K562 (cell line): ENCODE results near the gene TEP1. TPM values are rescaled to one million over a fixed set of nuclear protein-coding genes. Genes with fewer than 3 reads are reported as not detected.

Source experiments
- ASH1L ChIP-seq: fragments of 450-650 bp; IDR thresholded peaks from 2 replicates; pipeline ENCODE4 v1.6.1; 2018; ENCODE audit warnings: borderline replicate concordance, mild to moderate bottlenecking, low read depth; ENCODE audit not compliant: partially characterized antibody
- CREBBP ChIP-seq: IDR thresholded peaks from one replicate; pipeline ENCODE4 v1.6.1; 2012; ENCODE audit warnings: low read depth, mild to moderate bottlenecking, control low read depth, inconsistent platforms, low read length
- EP400 ChIP-seq: fragments of 450-650 bp; IDR thresholded peaks from 2 replicates; pipeline ENCODE4 v1.6.1; 2017; ENCODE audit warnings: antibody characterized with exemption, mild to moderate bottlenecking, moderate library complexity
- HDAC6 ChIP-seq: IDR thresholded peaks from 2 replicates; pipeline ENCODE4 v1.6.1; 2012; ENCODE audit warnings: low read depth, mild to moderate bottlenecking, control low read depth, inconsistent platforms, low read length, moderate library complexity
- MAZ ChIP-seq, 2 experiments: fragments of 450-650 bp in 1 of 2; sonication (generic) in 1 of 2; formaldehyde crosslinking; IDR thresholded peaks in 1 of 2; conservative IDR thresholded peaks in 1 of 2; 2 replicates each; pipeline versions ENCODE4 v1.4.0 to v1.5.0; 2020; ENCODE audit warnings: mild to moderate bottlenecking in 1 of 2, missing genetic modification reagents in 1 of 2
- MCM3 ChIP-seq: fragments of 450-650 bp; IDR thresholded peaks from 2 replicates; pipeline ENCODE4 v1.6.1; 2016
- MTA2 ChIP-seq: fragments of 450-650 bp; IDR thresholded peaks from 2 replicates; pipeline ENCODE4 v1.6.1; 2016; ENCODE audit warnings: low read depth
- NFIC ChIP-seq: fragments of 450-650 bp; IDR thresholded peaks from 2 replicates; pipeline ENCODE4 v1.6.1; 2017; ENCODE audit warnings: mild to moderate bottlenecking, inconsistent platforms
- NFIX ChIP-seq: fragments of 250-450 bp; sonication (Bioruptor Pico); IDR thresholded peaks from 2 replicates; pipeline ENCODE4 v1.4.0; 2020; ENCODE audit warnings: low read depth, mild to moderate bottlenecking, moderate library complexity
- NFRKB ChIP-seq: fragments of 450-650 bp; IDR thresholded peaks from 2 replicates; pipeline ENCODE4 v1.6.1; 2016; ENCODE audit warnings: low read depth
- NFYB ChIP-seq: IDR thresholded peaks from 2 replicates; pipeline ENCODE4 v1.6.1; 2011; ENCODE audit warnings: mild to moderate bottlenecking, moderate library complexity; ENCODE audit not compliant: insufficient read length; ENCODE audit errors: extremely low read depth
- PCBP2 ChIP-seq: fragments of 200-400 bp; formaldehyde crosslinking; IDR thresholded peaks from 2 replicates; pipeline ENCODE4 v1.6.1; 2018; ENCODE audit warnings: low read length, low read depth, mild to moderate bottlenecking, moderate library complexity; ENCODE audit not compliant: poor library complexity, severe bottlenecking
- RBM14 ChIP-seq: fragments of 200-400 bp; formaldehyde crosslinking; IDR thresholded peaks from 2 replicates; pipeline ENCODE4 v1.6.1; 2018; ENCODE audit warnings: low read depth, mild to moderate bottlenecking, low read length, moderate library complexity, borderline replicate concordance; ENCODE audit not compliant: insufficient read depth
- RFX5 ChIP-seq: IDR thresholded peaks from 2 replicates; pipeline ENCODE4 v1.6.1; 2011; ENCODE audit warnings: low read depth, mild to moderate bottlenecking, improper control_type of control experiment, low read length
- RFX7 ChIP-seq: fragments of 250-450 bp; sonication (Bioruptor Pico); IDR thresholded peaks from 2 replicates; pipeline ENCODE4 v1.5.1; 2021; ENCODE audit warnings: mild to moderate bottlenecking
- SRSF3 ChIP-seq: fragments of 200-400 bp; formaldehyde crosslinking; IDR thresholded peaks from 2 replicates; pipeline ENCODE4 v1.6.1; 2016; ENCODE audit warnings: mild to moderate bottlenecking, low read length, moderate library complexity; ENCODE audit not compliant: insufficient read depth
- THRAP3 ChIP-seq: fragments of 450-650 bp; IDR thresholded peaks from 2 replicates; pipeline ENCODE4 v1.6.1; 2016; ENCODE audit warnings: mild to moderate bottlenecking, inconsistent platforms, borderline replicate concordance
- ZNF436 ChIP-seq: fragments of 250-450, 450-650 bp; sonication (Bioruptor Pico); formaldehyde crosslinking; IDR thresholded peaks from 2 replicates; pipeline ENCODE4 v1.7.0; 2020; ENCODE audit warnings: mild to moderate bottlenecking
- ZNF57 ChIP-seq: fragments of 450-650 bp; formaldehyde crosslinking; IDR thresholded peaks from 2 replicates; pipeline ENCODE4 v1.4.0; 2020; ENCODE audit warnings: mild to moderate bottlenecking, moderate library complexity
- ZNF584 ChIP-seq: fragments of 200-800 bp; sonication (Bioruptor generic); IDR thresholded peaks from 2 replicates; pipeline ENCODE4 v1.6.1; 2016; ENCODE audit warnings: low read depth, mild to moderate bottlenecking, missing genetic modification characterization, missing compliant biosample characterization
- ZNF780A ChIP-seq: fragments of 250-450 bp; sonication (Bioruptor Pico); IDR thresholded peaks from 2 replicates; pipeline ENCODE4 v1.5.0; 2021; ENCODE audit warnings: mild to moderate bottlenecking
- polyA plus RNA-seq, 8 experiments: library from polyadenylated mRNA; depleted of rRNA in 4 of 8; stranded (reverse) in 5 of 8; unstranded in 3 of 8; fragments of >200 nt; fragmentation: Nextera tagmentation in 2 of 8; fragmentation: Illumina TruSeq in 1 of 8; extraction: Ambion mirVana in 2 of 8; extraction: Trizol in 1 of 8; gene quantifications; 2 replicates each; pipeline versions ENCODE4 v1.2.1 to v1.2.3, GENCODE V29; 2011 to 2014; ENCODE audit warnings: inconsistent platforms in 1 of 8, missing spikeins in 1 of 8
- total RNA-seq, 7 experiments: library from RNA; depleted of rRNA in 6 of 7; stranded (reverse); fragments of >200 nt in 6 of 7; fragmentation: Illumina TruSeq in 2 of 7; extraction: Trizol in 2 of 7; gene quantifications; 2 replicates each; pipeline versions ENCODE4 v1.2.1 to v1.2.3, GENCODE V29; 2011 to 2021; ENCODE audit warnings: low replicate concordance in 1 of 7
- TF ChIP-seq, protein P1 (sequence below): sonication (generic); formaldehyde crosslinking; IDR thresholded peaks from 2 replicates; pipeline ENCODE4 v1.9.0; 2022; ENCODE audit warnings: mild to moderate bottlenecking, missing genetic modification reagents
- TF ChIP-seq, protein P2 (sequence below): sonication (generic); formaldehyde crosslinking; IDR thresholded peaks from 2 replicates; pipeline ENCODE4 v1.8.0; 2022; ENCODE audit warnings: mild to moderate bottlenecking, missing genetic modification reagents
- TF ChIP-seq, protein P3 (sequence below): fragments of 450-650 bp; IDR thresholded peaks from 2 replicates; pipeline ENCODE4 v1.6.1; 2018; ENCODE audit warnings: mild to moderate bottlenecking, low read depth; ENCODE audit not compliant: partially characterized antibody
- TF ChIP-seq, protein P4 (sequence below): fragments of 250-450 bp; sonication (Bioruptor Pico); IDR thresholded peaks from 2 replicates; pipeline ENCODE4 v1.8.0; 2022; ENCODE audit warnings: moderate library complexity, mild to moderate bottlenecking, inconsistent platforms

TEP1 gene
- total and polyA plus RNA-seq, 9 of the 15 experiments (the other 6 are each of a cell fraction or from before 2014, with no cell fraction given) = 1.0 to 12.2 (median 7.1) TPM

DNA sequence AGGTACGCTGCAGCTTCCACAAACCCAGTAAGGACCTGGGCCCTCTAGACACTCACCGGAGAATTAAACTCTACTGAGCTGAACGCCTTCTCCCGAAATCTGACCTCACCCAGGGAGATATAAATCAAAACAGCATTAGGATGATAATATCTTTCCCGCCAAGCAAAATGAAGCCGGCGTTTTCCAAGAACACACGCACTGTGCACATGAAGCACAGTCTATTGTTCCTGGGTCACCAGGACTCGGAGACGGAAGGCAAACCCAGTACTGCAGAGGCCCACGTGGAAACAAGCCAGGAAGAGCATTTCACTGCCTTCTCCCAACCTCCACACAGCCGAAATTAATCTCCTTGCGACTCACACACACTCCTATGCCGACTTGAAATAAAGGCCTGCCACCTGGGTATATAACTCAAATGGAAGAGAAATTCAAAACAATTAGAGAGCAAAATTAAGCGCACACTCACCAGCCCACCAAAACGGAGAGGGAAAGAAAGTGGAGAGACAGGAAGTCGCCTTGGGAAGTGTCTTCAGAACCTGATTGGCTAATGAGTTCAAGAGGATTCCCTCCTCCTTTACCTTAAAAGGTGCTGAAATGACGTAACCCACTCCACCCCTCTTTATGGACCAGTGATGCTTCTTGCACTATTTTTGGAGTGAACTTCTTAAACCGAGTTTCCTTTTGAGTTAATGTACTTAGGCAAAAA lies 80.4 kb downstream of the TEP1 start, which contains the start of gene CCNB1IP1 (continued):
- no peak for TF ChIP-seq ZNF780A
- TF ChIP-seq, protein P1, sequence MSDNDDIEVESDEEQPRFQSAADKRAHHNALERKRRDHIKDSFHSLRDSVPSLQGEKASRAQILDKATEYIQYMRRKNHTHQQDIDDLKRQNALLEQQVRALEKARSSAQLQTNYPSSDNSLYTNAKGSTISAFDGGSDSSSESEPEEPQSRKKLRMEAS (CRISPR knock-in tag) = peak; percentile 67
- no peak for TF ChIP-seq SRSF3
- TF ChIP-seq, protein P2, sequence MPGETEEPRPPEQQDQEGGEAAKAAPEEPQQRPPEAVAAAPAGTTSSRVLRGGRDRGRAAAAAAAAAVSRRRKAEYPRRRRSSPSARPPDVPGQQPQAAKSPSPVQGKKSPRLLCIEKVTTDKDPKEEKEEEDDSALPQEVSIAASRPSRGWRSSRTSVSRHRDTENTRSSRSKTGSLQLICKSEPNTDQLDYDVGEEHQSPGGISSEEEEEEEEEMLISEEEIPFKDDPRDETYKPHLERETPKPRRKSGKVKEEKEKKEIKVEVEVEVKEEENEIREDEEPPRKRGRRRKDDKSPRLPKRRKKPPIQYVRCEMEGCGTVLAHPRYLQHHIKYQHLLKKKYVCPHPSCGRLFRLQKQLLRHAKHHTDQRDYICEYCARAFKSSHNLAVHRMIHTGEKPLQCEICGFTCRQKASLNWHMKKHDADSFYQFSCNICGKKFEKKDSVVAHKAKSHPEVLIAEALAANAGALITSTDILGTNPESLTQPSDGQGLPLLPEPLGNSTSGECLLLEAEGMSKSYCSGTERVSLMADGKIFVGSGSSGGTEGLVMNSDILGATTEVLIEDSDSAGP (CRISPR knock-in tag) = no peak
- TF ChIP-seq NFYB = peak; percentile 96
- peak; percentile 52; the same call in 1 of the 2 replicates for TF ChIP-seq NFIC
- TF ChIP-seq PCBP2 = no peak
- peak; percentile 61 for TF ChIP-seq ASH1L
- no peak for TF ChIP-seq ZNF584 (CRISPR knock-in tag)
- no peak for TF ChIP-seq RFX7
- TF ChIP-seq THRAP3 = no peak
- TF ChIP-seq, protein P3, sequence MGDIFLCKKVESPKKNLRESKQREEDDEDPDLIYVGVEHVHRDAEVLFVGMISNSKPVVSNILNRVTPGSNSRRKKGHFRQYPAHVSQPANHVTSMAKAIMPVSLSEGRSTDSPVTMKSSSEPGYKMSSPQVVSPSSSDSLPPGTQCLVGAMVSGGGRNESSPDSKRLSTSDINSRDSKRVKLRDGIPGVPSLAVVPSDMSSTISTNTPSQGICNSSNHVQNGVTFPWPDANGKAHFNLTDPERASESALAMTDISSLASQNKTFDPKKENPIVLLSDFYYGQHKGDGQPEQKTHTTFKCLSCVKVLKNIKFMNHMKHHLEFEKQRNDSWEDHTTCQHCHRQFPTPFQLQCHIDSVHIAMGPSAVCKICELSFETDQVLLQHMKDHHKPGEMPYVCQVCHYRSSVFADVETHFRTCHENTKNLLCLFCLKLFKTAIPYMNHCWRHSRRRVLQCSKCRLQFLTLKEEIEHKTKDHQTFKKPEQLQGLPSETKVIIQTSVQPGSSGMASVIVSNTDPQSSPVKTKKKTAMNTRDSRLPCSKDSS = no peak
- TF ChIP-seq CREBBP = no peak
- no peak; a peak in 1 of 4 replicates for TF ChIP-seq MAZ (CRISPR knock-in tag; conservative IDR thresholded peaks at IDR 0.05 in 1 of 2, IDR thresholded peaks at IDR 0.05 in 1 of 2)
- peak; percentile 93 for TF ChIP-seq EP400
- no peak for TF ChIP-seq HDAC6
- no peak for TF ChIP-seq ZNF57
- no peak for TF ChIP-seq RBM14
- TF ChIP-seq MCM3 = no peak
- no peak for TF ChIP-seq NFIX (CRISPR knock-in tag)
- 0 out of 2 replicates have a peak, but pooled peaks have one; percentile 55 for TF ChIP-seq NFRKB
- no peak for TF ChIP-seq ZNF436 (CRISPR knock-in tag)
- TF ChIP-seq, protein P4, sequence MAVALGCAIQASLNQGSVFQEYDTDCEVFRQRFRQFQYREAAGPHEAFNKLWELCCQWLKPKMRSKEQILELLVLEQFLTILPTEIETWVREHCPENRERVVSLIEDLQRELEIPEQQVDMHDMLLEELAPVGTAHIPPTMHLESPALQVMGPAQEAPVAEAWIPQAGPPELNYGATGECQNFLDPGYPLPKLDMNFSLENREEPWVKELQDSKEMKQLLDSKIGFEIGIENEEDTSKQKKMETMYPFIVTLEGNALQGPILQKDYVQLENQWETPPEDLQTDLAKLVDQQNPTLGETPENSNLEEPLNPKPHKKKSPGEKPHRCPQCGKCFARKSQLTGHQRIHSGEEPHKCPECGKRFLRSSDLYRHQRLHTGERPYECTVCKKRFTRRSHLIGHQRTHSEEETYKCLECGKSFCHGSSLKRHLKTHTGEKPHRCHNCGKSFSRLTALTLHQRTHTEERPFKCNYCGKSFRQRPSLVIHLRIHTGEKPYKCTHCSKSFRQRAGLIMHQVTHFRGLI = no peak
- no peak for TF ChIP-seq MTA2
- TF ChIP-seq RFX5 = no peak
